Heart left ventricle (tissue), 13 donors: ENCODE measurements around the gene PEX10.

ENCODE experiments used
- CTCF ChIP-seq, 12 donors: fragments of 200-600 bp; sonication (generic) in 4 of 12; IDR thresholded peaks; one replicate each; pipeline versions ENCODE4 v1.5.0 to v1.8.0; 2018 to 2022; ENCODE audit warnings: antibody characterized with exemption in 12 of 12, mild to moderate bottlenecking in 5 of 12
- POLR2A ChIP-seq, 2 donors: fragments of 450-650 bp; IDR thresholded peaks; one replicate each; pipeline ENCODE4 v1.6.1; 2017; ENCODE audit warnings: antibody characterized with exemption in 2 of 2, mild to moderate bottlenecking in 2 of 2, moderate library complexity in 2 of 2
- donor health status: ischemic (EF 13 %, LVEDD 7.1; RV severe dilation, severe dysfunction).
- donor health status: DM: no; HTN: yes; CAD: no.
- donor health status: DM: no; HTN: no; CAD: no.
- donor health status: ischemic (EF 25% LVEDD 6.9; RV normal size, moderate dysfunction).
- donor health status: ischemic (EF 25% LVEDD 5.7; RV mildly dilated, moderate dysfunction).
- donor health status: ischemic (EF 35%, LVEDD 5.7; RV mildly dilated, moderate dysfunction).
- donor health status: nonischemic (EF 11% LVEDD 7.7; RV severe dilation, severe dysfunction).
- donor health status: DM: yes; HTN: yes; CAD: no.
- donor health status: PGD.
- donor health status: ischemic (EF 29% LVEDD 5.4; RV normal size, mild dysfunction).
- donor health status: nonischemic (EF 23%, LVEDD 6.1; RV moderate dilation, normal function).

- TF ChIP-seq CTCF (IDR thresholded peaks at IDR 0.05) (no peak), POLR2A (IDR thresholded peaks at IDR 0.05) (no peak)
These were observed 26.6 kb downstream of the PEX10 start for GRCh38 chr1:2385606-2386280.
